ENCODE measurements around the gene ROPN1. TPM values are rescaled to one million over a fixed set of nuclear protein-coding genes. Genes with fewer than 3 reads are reported as not detected.

The ROPN1 gene
- total RNA-seq, 3 donors from 2014 or later (not counting 1 experiment from before 2014, with no cell fraction given), result not detected

DNA sequence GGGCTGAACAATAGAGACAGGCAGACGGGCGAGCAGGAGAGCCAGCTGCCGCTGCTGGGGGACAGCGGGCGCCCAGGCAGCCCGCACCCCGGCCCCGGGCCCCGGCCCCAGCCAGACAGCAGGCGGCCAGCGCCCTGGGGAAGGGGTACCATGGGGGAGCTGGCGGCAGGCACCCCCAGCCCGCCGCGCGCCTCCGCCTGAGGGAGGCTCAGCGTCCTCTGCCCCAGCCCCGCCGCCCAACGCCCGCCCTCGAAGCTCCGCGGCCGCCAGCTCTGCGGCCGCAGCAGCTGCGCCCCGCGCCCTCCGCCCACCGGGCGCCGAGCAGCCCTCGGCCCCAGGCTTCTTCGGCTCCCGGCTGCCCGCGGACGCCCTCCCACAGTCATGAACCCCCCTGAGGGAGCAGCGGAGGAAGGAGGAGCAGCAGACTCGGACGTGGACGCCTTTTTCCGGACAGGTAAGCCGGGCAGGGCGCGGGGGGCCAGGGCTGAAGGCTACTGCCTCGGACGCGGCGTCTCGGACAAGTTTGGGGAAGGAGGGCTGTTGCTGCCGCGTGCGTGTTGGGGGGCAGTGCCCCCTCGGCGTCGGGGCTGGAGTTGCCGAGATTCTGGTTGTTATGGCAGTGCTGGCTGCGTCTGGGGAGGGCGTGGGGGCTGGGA lies 41.6 kb upstream of the ROPN1 start, which contains the start of gene KALRN:
Gene KALRN, plus strand, starts transcription at position 10 of the 656 bp plus-strand sequence.
- Mint-ChIP-seq H3K27me3 (ENCODE audit: low read depth in 2 of 2) (peaks cover 35% of the 10 kb centered on the region in 2 donors), H3K27ac (peak within 1 kb of the TSS in 1 of 2 donors; percentile 0), H3K4me3 (peak within 1 kb of the TSS; percentile 88), H3K9me3 (peaks cover 0 to 3% of the 10 kb centered on the region in 2 donors), H3K36me3 (no peaks in the 10 kb centered on the region), H3K4me1 (peaks cover 0 to 13% of the 10 kb centered on the region in 2 donors)
- TF ChIP-seq, protein P1, sequence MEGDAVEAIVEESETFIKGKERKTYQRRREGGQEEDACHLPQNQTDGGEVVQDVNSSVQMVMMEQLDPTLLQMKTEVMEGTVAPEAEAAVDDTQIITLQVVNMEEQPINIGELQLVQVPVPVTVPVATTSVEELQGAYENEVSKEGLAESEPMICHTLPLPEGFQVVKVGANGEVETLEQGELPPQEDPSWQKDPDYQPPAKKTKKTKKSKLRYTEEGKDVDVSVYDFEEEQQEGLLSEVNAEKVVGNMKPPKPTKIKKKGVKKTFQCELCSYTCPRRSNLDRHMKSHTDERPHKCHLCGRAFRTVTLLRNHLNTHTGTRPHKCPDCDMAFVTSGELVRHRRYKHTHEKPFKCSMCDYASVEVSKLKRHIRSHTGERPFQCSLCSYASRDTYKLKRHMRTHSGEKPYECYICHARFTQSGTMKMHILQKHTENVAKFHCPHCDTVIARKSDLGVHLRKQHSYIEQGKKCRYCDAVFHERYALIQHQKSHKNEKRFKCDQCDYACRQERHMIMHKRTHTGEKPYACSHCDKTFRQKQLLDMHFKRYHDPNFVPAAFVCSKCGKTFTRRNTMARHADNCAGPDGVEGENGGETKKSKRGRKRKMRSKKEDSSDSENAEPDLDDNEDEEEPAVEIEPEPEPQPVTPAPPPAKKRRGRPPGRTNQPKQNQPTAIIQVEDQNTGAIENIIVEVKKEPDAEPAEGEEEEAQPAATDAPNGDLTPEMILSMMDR (IDR thresholded peaks at IDR 0.05), result peak; percentile 30
- intact Hi-C loops (cut with micrococcal nuclease), result no loop called here
- peaks cover 5% of the 10 kb centered on the region for H3K4me1 ChIP-seq (ENCODE audit: control insufficient read depth, insufficient read depth, low read length)
- H3K36me3 ChIP-seq (ENCODE audit: control insufficient read depth, insufficient read depth, low read length), result no peaks in the 10 kb centered on the region
- H3K27me3 ChIP-seq (ENCODE audit: control insufficient read depth, insufficient read depth, low read length), result peaks cover 41% of the 10 kb centered on the region
- H3K27ac ChIP-seq (ENCODE audit: low read length), result no peak within 1 kb of the TSS
- WGBS (ENCODE audit: insufficient coverage), result 1% methylated on average over 63 of the region's 63 CpGs
- no peak for DNase-seq
- peak in 2 of 3 donors; percentile 32 to 46 for ATAC-seq
- no peaks in the 10 kb centered on the region for H3K9me3 ChIP-seq (ENCODE audit: control insufficient read depth, insufficient read depth, low read length)
- H3K4me3 ChIP-seq (ENCODE audit: low read length), result no peak within 1 kb of the TSS

DNA sequence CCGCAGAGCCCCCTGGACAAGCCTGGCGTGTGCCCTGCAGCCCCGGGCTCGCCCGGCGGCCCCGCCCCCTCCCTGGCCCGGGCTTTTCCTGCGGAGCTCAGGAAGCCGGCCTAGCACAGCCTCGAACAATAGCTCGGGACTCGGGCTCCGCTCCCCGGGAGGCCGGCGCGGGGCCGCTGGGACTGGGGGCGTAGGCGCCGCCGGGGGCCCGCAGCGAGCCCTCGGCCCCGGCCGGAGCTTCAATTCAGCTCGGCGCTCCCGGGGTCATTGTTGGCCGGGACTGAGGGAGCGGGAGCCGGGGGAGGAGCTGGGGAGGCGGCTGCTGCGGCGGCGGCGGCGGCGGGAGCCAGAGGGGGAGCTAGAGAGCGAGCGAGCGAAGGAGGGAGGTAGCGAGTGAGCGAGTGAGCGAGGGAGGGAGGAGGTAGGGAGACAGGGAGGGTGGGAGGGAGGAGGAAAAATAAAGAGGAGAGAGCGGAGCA lies 41.0 kb upstream of the ROPN1 start:
- no peak overlapping the region for H3K27ac ChIP-seq (ENCODE audit: low read length)
- Mint-ChIP-seq H3K36me3 (no peaks in the 10 kb centered on the region), H3K27me3 (ENCODE audit: low read depth in 2 of 2) (peaks cover 35% of the 10 kb centered on the region in 2 donors), H3K4me1 (peaks cover 0 to 13% of the 10 kb centered on the region in 2 donors), H3K4me3 (peak overlapping the region; percentile 45), H3K9me3 (peaks cover 0 to 3% of the 10 kb centered on the region in 2 donors), H3K27ac (no peak overlapping the region)
- no peaks in the 10 kb centered on the region for H3K9me3 ChIP-seq (ENCODE audit: control insufficient read depth, insufficient read depth, low read length)
- H3K4me3 ChIP-seq (ENCODE audit: low read length), result no peak overlapping the region
- peak; percentile 46 to 55 for DNase-seq
- H3K4me1 ChIP-seq (ENCODE audit: control insufficient read depth, insufficient read depth, low read length), result peaks cover 5% of the 10 kb centered on the region
- under 1% methylated on average over 48 of the region's 48 CpGs for WGBS (ENCODE audit: insufficient coverage)
- intact Hi-C loops (cut with micrococcal nuclease), result no loop called here
- H3K27me3 ChIP-seq (ENCODE audit: control insufficient read depth, insufficient read depth, low read length), result peaks cover 44% of the 10 kb centered on the region
- TF ChIP-seq, protein P1 (IDR thresholded peaks at IDR 0.05), result peak; percentile 61
- H3K36me3 ChIP-seq (ENCODE audit: control insufficient read depth, insufficient read depth, low read length), result no peaks in the 10 kb centered on the region
- ATAC-seq, result peak; percentile 76 to 93 (median 91)

DNA sequence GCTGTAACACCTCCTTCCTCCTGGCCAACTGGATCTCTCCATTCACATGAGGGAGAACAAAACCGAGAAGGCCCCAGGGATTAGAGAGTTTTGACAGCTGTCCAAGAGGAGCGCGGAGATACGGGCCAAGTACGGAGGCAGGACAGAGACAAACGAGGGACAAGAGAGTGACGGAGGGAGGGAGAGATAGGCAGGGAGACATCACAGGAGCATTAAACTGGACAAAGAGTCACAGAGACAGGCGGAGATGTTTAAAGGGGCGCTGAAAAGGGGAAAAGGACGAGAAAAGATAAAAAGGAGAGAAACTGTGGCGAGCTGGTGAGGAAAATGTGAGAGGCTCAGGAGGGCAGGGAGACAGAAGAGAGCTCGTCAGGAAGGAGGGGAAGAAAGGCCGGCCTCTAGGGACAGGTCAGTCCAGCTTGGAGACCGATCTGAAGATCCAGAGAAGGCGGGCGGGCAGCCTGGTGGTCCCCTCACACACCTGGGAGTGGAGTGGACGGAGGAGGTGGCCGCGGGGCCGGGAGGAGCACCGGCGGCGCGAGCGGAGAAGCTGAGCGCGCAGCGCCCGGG lies 40.5 kb upstream of the ROPN1 start:
- Mint-ChIP-seq H3K27me3 (ENCODE audit: low read depth in 2 of 2) (peaks cover 35 to 37% of the 10 kb centered on the region in 2 donors), H3K36me3 (no peaks in the 10 kb centered on the region), H3K9me3 (peaks cover 0 to 3% of the 10 kb centered on the region in 2 donors), H3K4me1 (peaks cover 0 to 13% of the 10 kb centered on the region in 2 donors), H3K4me3 (peak overlapping the region; percentile 88), H3K27ac (peak overlapping the region in 1 of 2 donors; percentile 0)
- Histone ChIP-seq H3K27me3 (ENCODE audit: control insufficient read depth, insufficient read depth, low read length) (peaks cover 44% of the 10 kb centered on the region), H3K27ac (ENCODE audit: low read length) (no peak overlapping the region), H3K36me3 (ENCODE audit: control insufficient read depth, insufficient read depth, low read length) (no peaks in the 10 kb centered on the region), H3K4me1 (ENCODE audit: control insufficient read depth, insufficient read depth, low read length) (peaks cover 5% of the 10 kb centered on the region), H3K9me3 (ENCODE audit: control insufficient read depth, insufficient read depth, low read length) (no peaks in the 10 kb centered on the region), H3K4me3 (ENCODE audit: low read length) (no peak overlapping the region)
- TF ChIP-seq, protein P1 (IDR thresholded peaks at IDR 0.05), result no peak
- intact Hi-C loops (cut with micrococcal nuclease), result no loop called here
- ATAC-seq, result no peak
- 39% methylated on average over 29 of the region's 29 CpGs for WGBS (ENCODE audit: insufficient coverage)
- DNase-seq, result no peak
